Smooth muscle cell (in vitro differentiated cells): Measurements from ENCODE around the gene MSL3B.

Experiments
- DNase-seq: peaks from one replicate; lab custom pipeline; 2025; ENCODE audit not compliant: unreplicated experiment; lab: John Stamatoyannopoulos, UW
- H2AFZ ChIP-seq: fragments of 200-600 bp; sonication (generic); 2 replicates; pipeline ENCODE4 v1.6.0; 2016; ENCODE audit warnings: antibody characterized with exemption, low read depth, mild to moderate bottlenecking
- H3F3A ChIP-seq: fragments of 200-600 bp; sonication (generic); 2 replicates; pipeline ENCODE4 v1.6.0; 2017; ENCODE audit warnings: antibody characterized with exemption, low read depth
- H3K27ac ChIP-seq: fragments of 200-600 bp; sonication (generic); 2 replicates; pipeline ENCODE4 v1.5.1; 2016; ENCODE audit warnings: low read depth, mild to moderate bottlenecking
- H3K27me3 ChIP-seq: fragments of 200-600 bp; sonication (generic); 2 replicates; pipeline ENCODE4 v1.6.1; 2016; ENCODE audit warnings: low read depth, mild to moderate bottlenecking
- H3K36me3 ChIP-seq: fragments of 200-600 bp; sonication (generic); 2 replicates; pipeline ENCODE4 v1.5.1; 2016; ENCODE audit warnings: low read depth
- H3K4me1 ChIP-seq: fragments of 200-600 bp; sonication (generic); 2 replicates; pipeline ENCODE4 v1.5.1; 2016; ENCODE audit warnings: low read depth
- H3K4me2 ChIP-seq: fragments of 200-600 bp; sonication (generic); 2 replicates; pipeline ENCODE4 v1.6.0; 2016; ENCODE audit warnings: mild to moderate bottlenecking
- H3K4me3 ChIP-seq: fragments of 200-600 bp; sonication (generic); 2 replicates; pipeline ENCODE4 v1.5.1; 2016; ENCODE audit warnings: mild to moderate bottlenecking
- H3K79me2 ChIP-seq: fragments of 200-600 bp; sonication (generic); 2 replicates; pipeline ENCODE4 v1.6.0; 2016; ENCODE audit warnings: low read depth, mild to moderate bottlenecking
- H3K9ac ChIP-seq: fragments of 200-600 bp; sonication (generic); 2 replicates; pipeline ENCODE4 v1.6.0; 2016; ENCODE audit warnings: low read depth
- H3K9me3 ChIP-seq: fragments of 200-600 bp; sonication (generic); replicated peaks from 2 replicates; pipeline ENCODE4 v1.5.1; 2016; ENCODE audit warnings: low read depth
- H4K20me1 ChIP-seq: fragments of 200-600 bp; sonication (generic); 2 replicates; pipeline ENCODE4 v1.6.0; 2016; ENCODE audit warnings: low read depth
- WGBS: methylation state at CpG from one replicate; pipeline ENCODE4 v1.1.7; 2016; ENCODE audit warnings: low lambda C conversion rate; 5-methylcytosine and 5-hydroxymethylcytosine counted together
- TF ChIP-seq, protein P1 (sequence below): fragments of 200-600 bp; sonication (generic); IDR thresholded peaks from 2 replicates; pipeline ENCODE4 v1.5.1; 2017; ENCODE audit warnings: borderline replicate concordance, mild to moderate bottlenecking, antibody characterized with exemption; ENCODE audit not compliant: insufficient read depth, poor library complexity, severe bottlenecking

MSL3B gene

DNA sequence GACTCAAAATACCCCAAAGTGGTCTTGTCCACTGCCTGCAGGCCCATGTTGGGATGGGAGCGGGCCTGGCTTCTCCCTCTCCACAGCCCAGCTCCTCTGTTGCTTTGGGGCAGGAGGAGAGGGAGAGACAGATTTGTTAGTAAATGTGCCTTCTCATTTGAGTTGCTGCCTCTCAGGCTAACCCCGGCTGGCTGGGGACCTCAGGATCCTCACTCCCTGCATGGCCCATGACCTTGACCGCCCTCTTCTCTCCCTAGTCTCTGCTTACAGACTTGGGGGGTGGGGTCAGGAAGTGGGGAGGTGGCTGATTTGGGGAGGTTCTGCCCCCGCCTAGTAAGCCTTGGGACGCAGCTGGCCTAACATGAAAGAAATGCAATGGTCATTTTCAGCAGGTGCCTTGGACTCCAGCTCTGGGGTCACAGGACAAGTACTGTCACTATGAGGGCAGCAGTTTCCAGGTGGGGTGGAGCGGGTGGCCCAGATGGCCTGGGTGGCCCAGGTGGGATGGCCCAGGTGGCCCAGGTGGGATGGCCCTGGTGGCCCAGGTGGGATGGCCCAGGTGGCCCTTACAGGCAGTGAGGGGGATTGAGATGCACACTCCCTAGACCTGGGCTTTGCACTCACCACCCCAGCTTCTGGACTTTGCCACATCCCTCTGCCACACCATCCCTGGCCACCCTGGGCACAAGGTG lies 37.9 kb downstream of the MSL3B start:
- Histone ChIP-seq H3K4me3 (no peak overlapping the region), H3K36me3 (no peaks in the 10 kb centered on the region), H3K9ac (no peak overlapping the region), H3K4me1 (peaks cover 7% of the 10 kb centered on the region), H3K27me3 (no peaks in the 10 kb centered on the region), H4K20me1 (no peaks in the 10 kb centered on the region), H3K79me2 (no peaks in the 10 kb centered on the region), H2AFZ (no peak overlapping the region), H3F3A (no peaks in the 10 kb centered on the region), H3K27ac (no peak overlapping the region), H3K4me2 (no peak overlapping the region), H3K9me3 (no peaks in the 10 kb centered on the region)
- WGBS = 98% methylated on average over 6 of the region's 6 CpGs
- no peak for DNase-seq
- TF ChIP-seq, protein P1, sequence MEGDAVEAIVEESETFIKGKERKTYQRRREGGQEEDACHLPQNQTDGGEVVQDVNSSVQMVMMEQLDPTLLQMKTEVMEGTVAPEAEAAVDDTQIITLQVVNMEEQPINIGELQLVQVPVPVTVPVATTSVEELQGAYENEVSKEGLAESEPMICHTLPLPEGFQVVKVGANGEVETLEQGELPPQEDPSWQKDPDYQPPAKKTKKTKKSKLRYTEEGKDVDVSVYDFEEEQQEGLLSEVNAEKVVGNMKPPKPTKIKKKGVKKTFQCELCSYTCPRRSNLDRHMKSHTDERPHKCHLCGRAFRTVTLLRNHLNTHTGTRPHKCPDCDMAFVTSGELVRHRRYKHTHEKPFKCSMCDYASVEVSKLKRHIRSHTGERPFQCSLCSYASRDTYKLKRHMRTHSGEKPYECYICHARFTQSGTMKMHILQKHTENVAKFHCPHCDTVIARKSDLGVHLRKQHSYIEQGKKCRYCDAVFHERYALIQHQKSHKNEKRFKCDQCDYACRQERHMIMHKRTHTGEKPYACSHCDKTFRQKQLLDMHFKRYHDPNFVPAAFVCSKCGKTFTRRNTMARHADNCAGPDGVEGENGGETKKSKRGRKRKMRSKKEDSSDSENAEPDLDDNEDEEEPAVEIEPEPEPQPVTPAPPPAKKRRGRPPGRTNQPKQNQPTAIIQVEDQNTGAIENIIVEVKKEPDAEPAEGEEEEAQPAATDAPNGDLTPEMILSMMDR = no peak

DNA sequence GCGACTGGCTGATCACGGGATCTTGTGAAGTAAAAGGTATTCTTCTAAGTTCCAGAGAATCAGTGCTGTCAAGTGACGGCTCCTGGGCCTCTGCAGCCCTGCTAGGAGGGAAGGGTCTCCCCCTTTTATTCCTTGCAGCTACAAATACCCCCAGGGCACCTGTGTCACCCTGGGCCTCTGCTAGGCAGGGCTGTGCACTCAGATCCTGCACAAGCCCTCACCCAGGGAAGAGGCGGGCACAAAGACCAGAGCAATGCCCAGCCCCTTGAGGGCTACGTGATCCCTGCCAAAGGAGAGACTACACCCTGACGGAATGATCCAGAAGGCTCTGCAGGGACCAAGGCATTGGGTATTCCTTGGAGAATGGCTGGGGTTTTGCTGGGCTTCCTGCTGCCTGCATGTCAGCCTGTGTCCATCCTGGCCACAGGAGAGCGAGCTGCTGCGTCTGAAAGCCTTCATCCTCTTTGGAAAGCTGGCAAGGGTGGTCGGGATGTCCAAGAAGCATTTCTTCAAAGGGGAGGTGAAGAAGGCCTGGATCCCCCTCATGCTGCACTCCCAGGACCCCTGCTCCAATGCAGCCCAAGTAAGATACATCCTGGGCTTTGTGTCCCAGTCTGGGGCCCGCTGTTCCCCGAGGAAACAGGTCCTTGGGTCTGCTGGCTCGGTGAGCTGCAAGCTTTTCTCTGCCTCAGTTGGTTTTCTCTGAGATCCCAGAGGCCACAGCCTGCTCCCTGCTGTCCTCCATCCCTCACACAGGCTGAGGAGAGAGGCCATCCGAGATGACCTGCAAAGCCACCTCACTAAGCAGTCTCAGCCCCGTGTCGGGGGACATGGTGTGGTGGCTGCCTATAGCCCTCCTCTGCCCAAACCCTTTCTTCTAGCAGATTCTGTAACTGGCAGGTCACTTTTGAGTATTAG lies 38.7 kb downstream of the MSL3B start:
- no peaks in the 10 kb centered on the region for H3K27me3 ChIP-seq
- H3K9ac ChIP-seq = no peak overlapping the region
- H3K36me3 ChIP-seq = no peaks in the 10 kb centered on the region
- H4K20me1 ChIP-seq = no peaks in the 10 kb centered on the region
- peaks cover 7% of the 10 kb centered on the region for H3K4me1 ChIP-seq
- H2AFZ ChIP-seq = no peak overlapping the region
- H3K79me2 ChIP-seq = no peaks in the 10 kb centered on the region
- H3F3A ChIP-seq = no peaks in the 10 kb centered on the region
- H3K27ac ChIP-seq = no peak overlapping the region
- no peaks in the 10 kb centered on the region for H3K9me3 ChIP-seq
- TF ChIP-seq, protein P1 = no peak
- no peak for DNase-seq
- no peak overlapping the region for H3K4me3 ChIP-seq
- H3K4me2 ChIP-seq = no peak overlapping the region
- WGBS = 87% methylated on average over 15 of the region's 15 CpGs

DNA sequence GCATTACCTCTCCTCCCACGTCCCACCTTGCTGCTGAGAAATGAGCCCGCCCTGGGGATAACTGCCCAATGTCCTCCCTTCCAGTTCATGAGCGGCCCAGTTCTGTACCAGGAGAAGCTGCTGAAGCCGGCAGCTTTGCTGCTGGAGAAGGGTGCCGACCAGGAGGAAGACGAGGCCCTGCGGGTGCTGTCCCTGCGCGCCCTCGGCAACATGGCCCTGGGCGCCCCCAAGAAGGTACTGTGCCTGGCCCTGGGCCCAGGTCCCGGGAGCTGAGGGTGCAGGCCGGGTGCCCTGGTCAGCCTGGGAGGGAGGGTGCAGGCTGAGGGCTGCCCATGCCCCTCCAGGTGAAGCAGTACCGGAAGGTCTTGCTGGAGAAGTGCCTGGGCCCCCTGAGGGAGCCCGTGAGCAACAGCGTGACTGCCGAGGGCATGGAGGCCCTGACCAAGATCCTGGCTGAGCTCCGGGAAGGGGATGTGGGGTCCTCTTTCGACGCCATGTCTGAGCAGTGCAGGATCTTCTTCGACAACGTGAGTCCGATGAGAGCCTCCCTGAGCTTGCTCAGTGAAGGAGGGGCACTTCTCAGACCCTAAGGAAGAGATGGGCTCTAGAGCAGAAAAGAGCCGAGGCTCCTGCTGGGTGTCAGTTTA lies 39.5 kb downstream of the MSL3B start:
- H3K36me3 ChIP-seq = no peaks in the 10 kb centered on the region
- TF ChIP-seq, protein P1 = no peak
- H2AFZ ChIP-seq = no peak overlapping the region

More for the DNA sequence above, 39.5 kb downstream of the MSL3B start:
- 86% methylated on average over 24 of the region's 24 CpGs for WGBS
- no peaks in the 10 kb centered on the region for H3K9me3 ChIP-seq
- H3K27ac ChIP-seq = no peak overlapping the region
- H3K9ac ChIP-seq = no peak overlapping the region
- no peak for DNase-seq
- H3K4me3 ChIP-seq = no peak overlapping the region
- H3F3A ChIP-seq = no peaks in the 10 kb centered on the region
- H3K79me2 ChIP-seq = no peaks in the 10 kb centered on the region
- H4K20me1 ChIP-seq = no peaks in the 10 kb centered on the region
- peaks cover 7% of the 10 kb centered on the region for H3K4me1 ChIP-seq
- H3K4me2 ChIP-seq = no peak overlapping the region
- H3K27me3 ChIP-seq = no peaks in the 10 kb centered on the region
